ENCODE results near the gene RUFY3.
A peak's percentile ranks its signal among the peaks of the same experiment; 100 is the strongest.

Gene RUFY3

DNA sequence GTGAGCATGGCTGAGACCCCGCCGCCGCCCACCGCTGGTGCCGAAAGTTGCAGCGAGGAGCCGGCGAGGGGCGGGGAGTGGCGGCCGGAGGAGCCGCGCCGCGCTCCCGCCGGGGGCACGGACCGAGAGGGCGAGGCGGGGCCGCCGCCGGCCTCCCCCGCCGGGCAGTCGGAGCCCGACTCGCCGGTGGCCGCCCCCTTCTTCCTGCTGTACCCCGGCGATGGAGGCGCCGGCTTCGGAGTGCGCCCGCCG, 16.9 kb upstream of the RUFY3 start (continued):
- TF ChIP-seq, protein P1, sequence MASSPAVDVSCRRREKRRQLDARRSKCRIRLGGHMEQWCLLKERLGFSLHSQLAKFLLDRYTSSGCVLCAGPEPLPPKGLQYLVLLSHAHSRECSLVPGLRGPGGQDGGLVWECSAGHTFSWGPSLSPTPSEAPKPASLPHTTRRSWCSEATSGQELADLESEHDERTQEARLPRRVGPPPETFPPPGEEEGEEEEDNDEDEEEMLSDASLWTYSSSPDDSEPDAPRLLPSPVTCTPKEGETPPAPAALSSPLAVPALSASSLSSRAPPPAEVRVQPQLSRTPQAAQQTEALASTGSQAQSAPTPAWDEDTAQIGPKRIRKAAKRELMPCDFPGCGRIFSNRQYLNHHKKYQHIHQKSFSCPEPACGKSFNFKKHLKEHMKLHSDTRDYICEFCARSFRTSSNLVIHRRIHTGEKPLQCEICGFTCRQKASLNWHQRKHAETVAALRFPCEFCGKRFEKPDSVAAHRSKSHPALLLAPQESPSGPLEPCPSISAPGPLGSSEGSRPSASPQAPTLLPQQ (tag by site-specific recombination; IDR thresholded peaks at IDR 0.05), result no peak

DNA sequence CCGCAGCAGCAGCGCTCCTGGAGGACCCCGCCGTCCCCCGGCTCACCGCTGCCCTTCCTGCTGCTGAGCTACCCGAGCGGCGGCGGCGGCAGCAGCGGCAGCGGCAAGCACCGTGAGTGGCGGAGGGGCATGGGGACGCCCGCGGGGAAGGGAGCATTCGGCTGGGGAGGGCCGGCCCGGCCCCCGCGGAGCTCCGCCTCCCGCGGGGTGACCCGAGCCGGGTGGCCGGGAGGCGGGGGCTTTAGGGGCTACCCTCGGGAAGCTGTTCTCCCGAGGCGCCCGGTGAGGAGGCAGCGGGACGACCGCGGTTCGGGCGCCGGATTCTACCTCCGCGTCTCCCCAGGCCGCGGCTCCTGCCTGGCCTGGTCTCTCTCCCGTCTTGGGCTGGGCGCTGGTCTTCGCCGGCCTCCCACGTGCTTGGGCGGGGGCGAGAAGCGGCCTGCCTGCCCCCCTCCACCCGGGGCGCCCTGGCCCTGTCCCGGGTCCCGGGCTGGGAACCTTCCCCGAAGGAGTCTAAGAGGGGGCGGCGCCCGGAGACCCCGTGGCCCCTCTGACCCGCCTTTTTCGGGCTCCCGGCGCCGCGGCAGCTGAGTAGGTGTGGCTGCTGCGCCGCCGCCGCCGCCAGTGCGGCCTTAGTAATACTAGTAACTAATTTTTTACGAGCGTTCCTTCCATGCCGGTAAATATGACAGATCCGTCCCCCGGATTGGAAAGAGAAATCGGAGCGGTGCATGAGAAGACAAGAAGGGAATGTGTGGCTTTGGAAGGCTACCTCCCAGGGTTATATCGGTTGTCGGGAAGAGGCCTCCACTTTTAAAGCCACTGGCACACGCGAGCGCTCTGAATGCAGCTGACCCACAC, 16.4 kb upstream of the RUFY3 start:
- CTCF ChIA-PET, result interaction anchor here (0.7 to 1.7 kb wide), 5 partner anchors 13 to 325 kb away, joined by 3 to 7 read pairs (median 3); no protein-coding TSS in a partner anchor
- POLR2A ChIA-PET, result interaction anchor here (0.5 to 1.3 kb wide), 5 partner anchors 12 to 563 kb away, joined by 3 to 4 read pairs (median 3); partner anchors contain the start of genes MOB1B, RUFY3 and UTP3
- H3K36me3 ChIP-seq (ENCODE audit: control insufficient read depth in 2 of 2, insufficient read depth in 1 of 2, low read length in 2 of 2), result no peaks in the 10 kb centered on the region
- H3K9me3 ChIP-seq (ENCODE audit: control insufficient read depth, insufficient read depth, low read depth, low read length), result no peaks in the 10 kb centered on the region
- peak overlapping the region; percentile 66 for H3K4me3 ChIP-seq (ENCODE audit: low read depth, low read length)
- H3K4me1 ChIP-seq (ENCODE audit: control insufficient read depth, insufficient read depth, low read length), result peaks cover 3% of the 10 kb centered on the region; the same call in 1 of the 2 replicates
- peak overlapping the region; percentile 95 for H3K27ac ChIP-seq (ENCODE audit: extremely low read depth, low read depth, low read length)
- TF ChIP-seq ZNF10 (tag by site-specific recombination; IDR thresholded peaks at IDR 0.05) (no peak), ZNF16 (tag by site-specific recombination; IDR thresholded peaks at IDR 0.05; ENCODE audit: low read depth) (no peak), ZNF132 (tag by site-specific recombination; IDR thresholded peaks at IDR 0.05; ENCODE audit: borderline replicate concordance) (no peak), ZNF324 (tag by site-specific recombination; IDR thresholded peaks at IDR 0.05) (0 out of 2 replicates have a peak, but pooled peaks have one; percentile 23), ZBTB48 (tag by site-specific recombination; IDR thresholded peaks at IDR 0.05) (no peak), ZNF354C (tag by site-specific recombination; IDR thresholded peaks at IDR 0.05; ENCODE audit: borderline replicate concordance, low read depth) (no peak), ZNF571 (tag by site-specific recombination; IDR thresholded peaks at IDR 0.05) (no peak), ZNF174 (tag by site-specific recombination; IDR thresholded peaks at IDR 0.05) (no peak), ZSCAN16 (tag by site-specific recombination; IDR thresholded peaks at IDR 0.05) (no peak), HOXC10 (CRISPR knock-in tag; IDR thresholded peaks at IDR 0.05) (no peak), KLF9 (tag by site-specific recombination; IDR thresholded peaks at IDR 0.05; ENCODE audit: low read depth) (peak; percentile 90), ZNF629 (tag by site-specific recombination; IDR thresholded peaks at IDR 0.05) (peak; percentile 20; the same call in 1 of the 2 replicates), KLF1 (tag by site-specific recombination; IDR thresholded peaks at IDR 0.05) (peak; percentile 73), ZBTB1 (tag by site-specific recombination; IDR thresholded peaks at IDR 0.05) (no peak), ZSCAN23 (tag by site-specific recombination; IDR thresholded peaks at IDR 0.05) (no peak), ZNF48 (tag by site-specific recombination; IDR thresholded peaks at IDR 0.05) (no peak), ZNF433 (tag by site-specific recombination; IDR thresholded peaks at IDR 0.05; ENCODE audit: low read depth) (no peak), ZXDB (tag by site-specific recombination; IDR thresholded peaks at IDR 0.05) (peak; percentile 99), ZBTB17 (tag by site-specific recombination; IDR thresholded peaks at IDR 0.05) (no peak), ZNF626 (tag by site-specific recombination; IDR thresholded peaks at IDR 0.05) (no peak), ZNF404 (tag by site-specific recombination; IDR thresholded peaks at IDR 0.05) (no peak), ZIC2 (tag by site-specific recombination; IDR thresholded peaks at IDR 0.05) (peak; percentile 81), ZNF521 (tag by site-specific recombination; IDR thresholded peaks at IDR 0.05) (no peak), GFI1B (tag by site-specific recombination; IDR thresholded peaks at IDR 0.05) (no peak), ZNF677 (tag by site-specific recombination; IDR thresholded peaks at IDR 0.05) (no peak), ZNF473 (tag by site-specific recombination; IDR thresholded peaks at IDR 0.05) (no peak), WT1 (tag by site-specific recombination; IDR thresholded peaks at IDR 0.05) (peak; percentile 30; the same call in 1 of the 2 replicates), ZNF654 (tag by site-specific recombination; IDR thresholded peaks at IDR 0.05; ENCODE audit: low read depth) (no peak), ZNF335 (tag by site-specific recombination; conservative IDR thresholded peaks at IDR 0.05) (peak; percentile 84)
- TF ChIP-seq, protein P2, sequence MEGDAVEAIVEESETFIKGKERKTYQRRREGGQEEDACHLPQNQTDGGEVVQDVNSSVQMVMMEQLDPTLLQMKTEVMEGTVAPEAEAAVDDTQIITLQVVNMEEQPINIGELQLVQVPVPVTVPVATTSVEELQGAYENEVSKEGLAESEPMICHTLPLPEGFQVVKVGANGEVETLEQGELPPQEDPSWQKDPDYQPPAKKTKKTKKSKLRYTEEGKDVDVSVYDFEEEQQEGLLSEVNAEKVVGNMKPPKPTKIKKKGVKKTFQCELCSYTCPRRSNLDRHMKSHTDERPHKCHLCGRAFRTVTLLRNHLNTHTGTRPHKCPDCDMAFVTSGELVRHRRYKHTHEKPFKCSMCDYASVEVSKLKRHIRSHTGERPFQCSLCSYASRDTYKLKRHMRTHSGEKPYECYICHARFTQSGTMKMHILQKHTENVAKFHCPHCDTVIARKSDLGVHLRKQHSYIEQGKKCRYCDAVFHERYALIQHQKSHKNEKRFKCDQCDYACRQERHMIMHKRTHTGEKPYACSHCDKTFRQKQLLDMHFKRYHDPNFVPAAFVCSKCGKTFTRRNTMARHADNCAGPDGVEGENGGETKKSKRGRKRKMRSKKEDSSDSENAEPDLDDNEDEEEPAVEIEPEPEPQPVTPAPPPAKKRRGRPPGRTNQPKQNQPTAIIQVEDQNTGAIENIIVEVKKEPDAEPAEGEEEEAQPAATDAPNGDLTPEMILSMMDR (tag by site-specific recombination; IDR thresholded peaks at IDR 0.05), result no peak
- TF ChIP-seq, protein P3, sequence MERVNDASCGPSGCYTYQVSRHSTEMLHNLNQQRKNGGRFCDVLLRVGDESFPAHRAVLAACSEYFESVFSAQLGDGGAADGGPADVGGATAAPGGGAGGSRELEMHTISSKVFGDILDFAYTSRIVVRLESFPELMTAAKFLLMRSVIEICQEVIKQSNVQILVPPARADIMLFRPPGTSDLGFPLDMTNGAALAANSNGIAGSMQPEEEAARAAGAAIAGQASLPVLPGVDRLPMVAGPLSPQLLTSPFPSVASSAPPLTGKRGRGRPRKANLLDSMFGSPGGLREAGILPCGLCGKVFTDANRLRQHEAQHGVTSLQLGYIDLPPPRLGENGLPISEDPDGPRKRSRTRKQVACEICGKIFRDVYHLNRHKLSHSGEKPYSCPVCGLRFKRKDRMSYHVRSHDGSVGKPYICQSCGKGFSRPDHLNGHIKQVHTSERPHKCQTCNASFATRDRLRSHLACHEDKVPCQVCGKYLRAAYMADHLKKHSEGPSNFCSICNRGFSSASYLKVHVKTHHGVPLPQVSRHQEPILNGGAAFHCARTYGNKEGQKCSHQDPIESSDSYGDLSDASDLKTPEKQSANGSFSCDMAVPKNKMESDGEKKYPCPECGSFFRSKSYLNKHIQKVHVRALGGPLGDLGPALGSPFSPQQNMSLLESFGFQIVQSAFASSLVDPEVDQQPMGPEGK (tag by site-specific recombination; IDR thresholded peaks at IDR 0.05), result peak; percentile 95
- TF ChIP-seq, protein P4, sequence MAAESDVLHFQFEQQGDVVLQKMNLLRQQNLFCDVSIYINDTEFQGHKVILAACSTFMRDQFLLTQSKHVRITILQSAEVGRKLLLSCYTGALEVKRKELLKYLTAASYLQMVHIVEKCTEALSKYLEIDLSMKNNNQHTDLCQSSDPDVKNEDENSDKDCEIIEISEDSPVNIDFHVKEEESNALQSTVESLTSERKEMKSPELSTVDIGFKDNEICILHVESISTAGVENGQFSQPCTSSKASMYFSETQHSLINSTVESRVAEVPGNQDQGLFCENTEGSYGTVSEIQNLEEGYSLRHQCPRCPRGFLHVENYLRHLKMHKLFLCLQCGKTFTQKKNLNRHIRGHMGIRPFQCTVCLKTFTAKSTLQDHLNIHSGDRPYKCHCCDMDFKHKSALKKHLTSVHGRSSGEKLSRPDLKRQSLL (tag by site-specific recombination; IDR thresholded peaks at IDR 0.05), result no peak
